GM12864 (cell line): ENCODE results near the gene C5orf47.

ENCODE experiments used
- DNase-seq: peaks from one replicate; pipeline ENCODE4 v3.0.0-alpha.2; 2011; ENCODE audit warnings: low read depth
- H3K4me3 ChIP-seq: 2 replicates; pipeline ENCODE4 v1.5.1; 2011; ENCODE audit warnings: mild to moderate bottlenecking, low read depth, low read length, control low read depth
- CTCF ChIP-seq: IDR thresholded peaks from 2 replicates; pipeline ENCODE4 v1.5.1; 2011; ENCODE audit warnings: low read depth, mild to moderate bottlenecking, moderate library complexity, low read length, control low read depth, inconsistent platforms; ENCODE audit errors: missing control alignments

Gene C5orf47

GRCh38 chr5:174030286-174030685 lies 41.3 kb downstream of the C5orf47 start:
- no peak for TF ChIP-seq CTCF
- DNase-seq = no peak
- no peak overlapping the region for H3K4me3 ChIP-seq

- TF ChIP-seq CTCF = no peak
These were observed 55.7 kb downstream of the C5orf47 start for GRCh38 chr5:174044466-174045254.

GRCh38 chr5:174045470-174046025 lies 56.6 kb downstream of the C5orf47 start, which contains the start of gene NSG2:
NSG2 (plus strand) TSS chr5:174045706; CDS start chr5:174046756, 1,050 bp downstream.
- peak; percentile 72 for TF ChIP-seq CTCF
- no peak within 1 kb of the TSS for H3K4me3 ChIP-seq
- peak; percentile 49 for DNase-seq

More at GRCh38 chr5:174044466-174045254, 55.7 kb downstream of the C5orf47 start:
- no peak for DNase-seq
- H3K4me3 ChIP-seq = no peak overlapping the region

- DNase-seq = no peak
- TF ChIP-seq CTCF = no peak
- no peak overlapping the region for H3K4me3 ChIP-seq
These were observed 57.6 kb downstream of the C5orf47 start for GRCh38 chr5:174046558-174046957.

GRCh38 chr5:174047472-174048099 lies 58.6 kb downstream of the C5orf47 start:
- no peak overlapping the region for H3K4me3 ChIP-seq
- TF ChIP-seq CTCF = no peak
- no peak for DNase-seq

GRCh38 chr5:174052636-174053035 lies 63.7 kb downstream of the C5orf47 start:
- H3K4me3 ChIP-seq = no peak overlapping the region
- TF ChIP-seq CTCF = no peak
- DNase-seq = no peak
